Common myeloid progenitor, CD34-positive (primary cell): Measurements from ENCODE around the gene OR10V1.
"Not testable (repeated sequence)": the region's sequence is repeated elsewhere in the genome, so short reads cannot be mapped to it uniquely, and the experiment has no call there.

ENCODE experiments used
- CTCF ChIA-PET: fragments of 350-600 bp; sonication (Branson Sonifier 250); formaldehyde crosslinking; loops from one replicate; lab custom pipeline; 2021; ENCODE audit warnings: antibody characterized with exemption; lab: Charles Lee
- POLR2A ChIA-PET: fragments of 350-600 bp; sonication (Branson Sonifier 250); formaldehyde crosslinking; loops from one replicate; lab custom pipeline; 2021; ENCODE audit warnings: antibody characterized with exemption; lab: Charles Lee
- DNase-seq, 3 donors: peaks; one replicate each; pipeline versions ENCODE4 v3.0.0 to v3.0.0-alpha.2; 2013
- H3K27ac ChIP-seq, 2 experiments: 1 replicate in 1 of 2; 2 replicates in 1 of 2; pipeline ENCODE4 v1.7.0; 2013; ENCODE audit warnings: inconsistent platforms in 2 of 2, low read length in 2 of 2, mild to moderate bottlenecking in 2 of 2, low read depth in 1 of 2, moderate library complexity in 1 of 2; ENCODE audit not compliant: severe bottlenecking in 2 of 2, insufficient read depth in 1 of 2, poor library complexity in 1 of 2
- H3K27me3 ChIP-seq, 5 experiments: replicated peaks in 2 of 5; 1 replicate in 3 of 5; 2 replicates in 2 of 5; pipeline versions ENCODE4 v1.6.1 to v1.7.0; 2013; ENCODE audit warnings: low read length in 4 of 5, mild to moderate bottlenecking in 2 of 5, moderate library complexity in 2 of 5, inconsistent platforms in 1 of 5; ENCODE audit not compliant: insufficient read depth in 5 of 5, control insufficient read depth in 4 of 5
- H3K36me3 ChIP-seq, 4 experiments: 1 replicate in 2 of 4; 2 replicates in 2 of 4; pipeline versions ENCODE4 v1.6.1 to v1.7.0; 2013; ENCODE audit warnings: low read length in 3 of 4, control low read depth in 1 of 4, mild to moderate bottlenecking in 1 of 4; ENCODE audit not compliant: control insufficient read depth in 4 of 4, insufficient read depth in 4 of 4
- H3K4me1 ChIP-seq, 4 experiments: 1 replicate in 3 of 4; 2 replicates in 1 of 4; pipeline versions ENCODE4 v1.6.1 to v1.7.1; 2013; ENCODE audit warnings: low read length in 3 of 4, mild to moderate bottlenecking in 3 of 4, control low read depth in 1 of 4, inconsistent platforms in 1 of 4, moderate library complexity in 1 of 4; ENCODE audit not compliant: control insufficient read depth in 4 of 4, insufficient read depth in 4 of 4; ENCODE audit errors: control extremely low read depth in 1 of 4
- H3K4me3 ChIP-seq, 7 experiments: 1 replicate in 4 of 7; 2 replicates in 3 of 7; pipeline versions ENCODE4 v1.5.1 to v1.7.0; 2013; ENCODE audit warnings: mild to moderate bottlenecking in 7 of 7, low read length in 6 of 7, moderate library complexity in 6 of 7, inconsistent platforms in 2 of 7, low read depth in 2 of 7, control low read depth in 1 of 7; ENCODE audit not compliant: insufficient read depth in 4 of 7, control insufficient read depth in 1 of 7; ENCODE audit errors: extremely low read depth in 1 of 7
- H3K9me3 ChIP-seq, 5 experiments: 1 replicate in 4 of 5; 2 replicates in 1 of 5; pipeline versions ENCODE4 v1.6.1 to v1.7.1; 2013; ENCODE audit warnings: low read length in 4 of 5, mild to moderate bottlenecking in 2 of 5, inconsistent platforms in 1 of 5, low read depth in 1 of 5, moderate library complexity in 1 of 5; ENCODE audit not compliant: control insufficient read depth in 4 of 5, insufficient read depth in 2 of 5; ENCODE audit errors: control extremely low read depth in 1 of 5
- WGBS: methylation state at CpG from one replicate; pipeline ENCODE4 v1.1.5; 2013; ENCODE audit not compliant: insufficient coverage; 5-methylcytosine and 5-hydroxymethylcytosine counted together

OR10V1 gene

GRCh38 chr11:59700157-59700556 lies 13.5 kb downstream of the OR10V1 start:
- H3K36me3 ChIP-seq, POLR2A ChIA-PET, DNase-seq, H3K4me3 ChIP-seq, H3K9me3 ChIP-seq, H3K4me1 ChIP-seq, H3K27me3 ChIP-seq, H3K27ac ChIP-seq, CTCF ChIA-PET: not testable (repeated sequence)
- WGBS = no CpG with 5 or more reads among the region's 5 CpGs

DNA sequence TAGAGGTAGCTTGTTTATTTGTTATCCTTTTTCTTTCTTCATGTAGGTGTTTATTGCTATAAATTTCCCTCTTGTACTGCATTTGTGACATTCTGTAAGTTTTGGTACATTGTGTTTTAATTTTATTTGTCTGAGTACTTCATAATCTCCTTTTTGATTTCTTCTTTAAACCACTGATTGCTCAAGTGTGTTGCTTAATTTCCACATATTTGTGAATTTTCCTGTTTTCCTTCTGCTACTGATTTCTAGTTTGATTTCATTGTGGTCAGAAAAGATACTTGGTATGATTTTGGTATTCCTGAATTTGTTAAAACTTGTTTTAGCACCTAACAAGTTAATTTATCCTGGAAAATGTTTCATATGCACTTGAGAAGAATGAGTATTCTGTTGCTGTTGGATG lies 15.1 kb downstream of the OR10V1 start:
- Histone ChIP-seq H3K4me3 (no peak overlapping the region), H3K9me3 (no peaks in the 10 kb centered on the region), H3K27ac (no peak overlapping the region), H3K4me1 (peaks cover 0 to 7% (median 0%) of the 10 kb centered on the region in 4 experiments), H3K36me3 (no peaks in the 10 kb centered on the region), H3K27me3 (no peaks in the 10 kb centered on the region)
- ChIA-PET CTCF (no interaction called here), POLR2A (no interaction called here)
- no peak for DNase-seq

GRCh38 chr11:59692915-59693314 lies 20.7 kb downstream of the OR10V1 start:
- Histone ChIP-seq H3K36me3 (no peaks in the 10 kb centered on the region), H3K9me3 (peaks cover 2 to 15% (median 6%) of the 10 kb centered on the region in 5 experiments), H3K27ac (no peak overlapping the region), H3K4me1 (peaks cover 0 to 8% (median 5%) of the 10 kb centered on the region in 4 experiments), H3K4me3 (no peak overlapping the region), H3K27me3 (no peaks in the 10 kb centered on the region)
- DNase-seq = no peak
- POLR2A ChIA-PET = no interaction called here
- CTCF ChIA-PET = interaction anchor here (1.2 kb wide), 1 partner anchor 13 kb away, joined by 3 read pairs; no protein-coding TSS in a partner anchor

GRCh38 chr11:59691156-59691555 lies 22.5 kb downstream of the OR10V1 start:
- Histone ChIP-seq H3K27ac (no peak overlapping the region), H3K27me3 (no peaks in the 10 kb centered on the region), H3K4me3 (no peak overlapping the region), H3K9me3 (peaks cover 2 to 15% (median 6%) of the 10 kb centered on the region in 5 experiments), H3K4me1 (peaks cover 0 to 8% (median 3%) of the 10 kb centered on the region in 4 experiments), H3K36me3 (no peaks in the 10 kb centered on the region)
- DNase-seq = peak in 2 of 3 donors; percentile 9 to 55
- 50% methylated on average over 2 of the region's 2 CpGs for WGBS
- ChIA-PET POLR2A (no interaction called here), CTCF (interaction anchor here (0.8 to 1.5 kb wide), 3 partner anchors 10 to 173 kb away, joined by 3 to 6 read pairs (median 3); partner anchors contain the start of gene PATL1)

DNA sequence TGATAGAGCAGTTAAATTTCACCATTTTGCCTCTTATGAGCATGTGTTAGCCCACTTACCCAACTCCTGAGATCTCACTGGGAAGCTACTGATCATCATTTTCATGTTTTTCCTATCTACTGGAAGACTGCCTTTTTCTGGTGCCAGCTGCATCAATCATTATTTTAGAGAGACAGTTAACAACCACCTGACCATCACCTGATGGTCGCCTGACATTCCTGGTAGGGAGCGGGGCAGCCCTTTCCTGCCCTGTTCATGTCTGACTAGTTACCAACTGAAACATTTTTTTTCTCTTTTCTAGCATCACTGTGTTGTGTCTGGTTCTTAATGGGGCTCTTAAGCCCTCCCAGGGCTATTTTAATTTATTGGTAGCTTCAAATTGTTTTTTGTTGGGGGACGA lies 24.6 kb downstream of the OR10V1 start:
- WGBS = 94% methylated on average over 2 of the region's 3 CpGs
- H3K4me1 ChIP-seq = peaks cover 0 to 8% (median 3%) of the 10 kb centered on the region in 4 experiments
- CTCF ChIA-PET = interaction anchor here (1.4 kb wide), 1 partner anchor 66 kb away, joined by 3 read pairs; the partner anchor contains the start of gene STX3
- POLR2A ChIA-PET = no interaction called here
- no peaks in the 10 kb centered on the region for H3K36me3 ChIP-seq
- H3K4me3 ChIP-seq = no peak overlapping the region
- no peak overlapping the region for H3K27ac ChIP-seq
- H3K27me3 ChIP-seq = no peaks in the 10 kb centered on the region
- no peak for DNase-seq
- H3K9me3 ChIP-seq = peaks cover 2 to 15% (median 6%) of the 10 kb centered on the region in 5 experiments

DNA sequence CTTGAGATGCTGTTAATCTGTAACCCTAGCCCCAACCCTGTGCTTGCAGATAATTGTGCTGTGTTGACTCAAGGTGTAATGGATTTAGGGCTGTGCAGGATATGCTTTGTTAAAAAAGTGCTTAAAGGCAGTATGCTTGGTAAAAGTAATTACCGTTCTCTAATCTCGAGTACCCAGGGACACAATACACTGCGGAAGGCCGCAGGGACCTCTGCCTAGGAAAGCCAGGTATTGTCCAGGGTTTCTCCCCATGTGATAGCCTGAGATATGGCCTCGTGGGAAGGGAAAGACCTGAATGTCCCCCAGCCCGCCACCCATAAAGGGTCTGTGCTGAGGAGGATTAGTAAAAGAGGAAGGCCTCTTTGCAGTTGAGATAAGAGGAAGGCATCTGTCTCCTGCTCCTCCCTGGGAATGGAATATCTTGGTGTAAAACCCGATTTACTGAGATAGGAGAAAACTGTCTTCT lies 32.4 kb downstream of the OR10V1 start:
- DNase-seq, H3K9me3 ChIP-seq, H3K4me3 ChIP-seq, H3K4me1 ChIP-seq, H3K27me3 ChIP-seq, H3K27ac ChIP-seq, H3K36me3 ChIP-seq, POLR2A ChIA-PET: not testable (repeated sequence)
- 89% methylated on average over 7 of the region's 7 CpGs for WGBS
- CTCF ChIA-PET = interaction anchor here (0.7 to 1.6 kb wide), 4 partner anchors 9 to 86 kb away, joined by 3 to 4 read pairs (median 4); no protein-coding TSS in a partner anchor

- Histone ChIP-seq H3K27me3 (no peaks in the 10 kb centered on the region), H3K9me3 (no peaks in the 10 kb centered on the region), H3K4me3 (no peak overlapping the region), H3K36me3 (no peaks in the 10 kb centered on the region), H3K27ac (no peak overlapping the region), H3K4me1 (no peaks in the 10 kb centered on the region)
- CTCF ChIA-PET = interaction anchor here (0.7 to 1.6 kb wide), 7 partner anchors 10 to 121 kb away, joined by 3 to 10 read pairs (median 4); partner anchors contain the start of gene PATL1
- POLR2A ChIA-PET = interaction anchor here (0.5 kb wide), 1 partner anchor 130 kb away, joined by 3 read pairs; the partner anchor contains the start of gene MRPL16
- peak; percentile 77 to 88 (median 86) for DNase-seq
- WGBS = 100% methylated on average over 1 of the region's 1 CpG
These were observed 33.1 kb downstream of the OR10V1 start for GRCh38 chr11:59680287-59681154.
